Suprapubic skin (tissue), 4 donors: ENCODE data around the gene BRD8.

ENCODE experiments used
- CTCF ChIP-seq, 2 donors: fragments of 200-600 bp in 1 of 2; fragments of 450-650 bp in 1 of 2; sonication (generic) in 1 of 2; IDR thresholded peaks; one replicate each; pipeline ENCODE4 v1.5.1; 2016 to 2019; ENCODE audit warnings: antibody characterized with exemption in 2 of 2, mild to moderate bottlenecking in 1 of 2, moderate library complexity in 1 of 2
- EP300 ChIP-seq: sonication (generic); formaldehyde crosslinking; IDR thresholded peaks from one replicate; pipeline ENCODE4 v1.6.1; 2017; ENCODE audit warnings: antibody characterized with exemption
- POLR2A ChIP-seq, 2 donors: fragments of 450-650 bp; IDR thresholded peaks; one replicate each; pipeline ENCODE4 v1.6.1; 2017; ENCODE audit warnings: antibody characterized with exemption in 2 of 2, mild to moderate bottlenecking in 2 of 2, moderate library complexity in 2 of 2
- POLR2AphosphoS5 ChIP-seq, 3 donors: sonication (generic); formaldehyde crosslinking; IDR thresholded peaks; one replicate each; pipeline ENCODE4 v1.6.1; 2017; ENCODE audit warnings: antibody characterized with exemption in 3 of 3

- TF ChIP-seq POLR2A (IDR thresholded peaks at IDR 0.05) (no peak), CTCF (IDR thresholded peaks at IDR 0.05) (no peak), POLR2AphosphoS5 (IDR thresholded peaks at IDR 0.05) (no peak), EP300 (no peak)
Measured at GRCh38 chr5:138091685-138092084, 86.7 kb downstream of the BRD8 start.
